ENCODE results near the gene MIX23. TPM values are rescaled to one million over a fixed set of nuclear protein-coding genes. Genes with fewer than 3 reads are reported as not detected.

The MIX23 gene
- total RNA-seq, 1 experiment from 2014 or later: 80.6 TPM

- Histone ChIP-seq H4K8ac (replicated peaks; ENCODE audit: insufficient read length, low read depth, low read length) (no peak overlapping the region), H3K18ac (ENCODE audit: insufficient read length, low read depth, low read length) (no peak overlapping the region), H4K20me1 (ENCODE audit: control insufficient read depth, insufficient read depth, insufficient read length) (no peaks in the 10 kb centered on the region), H3K4ac (ENCODE audit: low read depth, low read length) (no peak overlapping the region), H4K91ac (ENCODE audit: insufficient read length, low read depth, low read length) (no peak overlapping the region), H2BK20ac (ENCODE audit: low read depth, low read length, poor library complexity, severe bottlenecking) (no peak overlapping the region), H4K5ac (ENCODE audit: insufficient read length, low read depth, low read length) (no peak overlapping the region), H3K23ac (ENCODE audit: insufficient read length, low read depth, low read length) (no peak overlapping the region), H3K56ac (ENCODE audit: insufficient read length, low read depth, low read length) (no peak overlapping the region), H3K4me2 (ENCODE audit: insufficient read depth, insufficient read length, low read length) (no peak overlapping the region), H3K9me3 (ENCODE audit: control insufficient read depth, low read depth, low read length) (no peaks in the 10 kb centered on the region), H3K79me2 (ENCODE audit: insufficient read depth, low read length) (no peaks in the 10 kb centered on the region), H3T11ph (ENCODE audit: low read length) (no peak overlapping the region), H2BK5ac (ENCODE audit: insufficient read length, low read length) (no peak overlapping the region), H2BK12ac (ENCODE audit: insufficient read length, low read depth, low read length) (no peak overlapping the region), H3K27me3 (ENCODE audit: insufficient read depth, low read length) (no peaks in the 10 kb centered on the region), H3K9ac (ENCODE audit: extremely low read depth, insufficient read length, low read length) (no peak overlapping the region), H3K23me2 (ENCODE audit: insufficient read length, low read depth, low read length, poor library complexity, severe bottlenecking) (no peaks in the 10 kb centered on the region), H3K4me1 (ENCODE audit: insufficient read depth, low read length) (no peaks in the 10 kb centered on the region), H2BK15ac (ENCODE audit: low read depth, low read length) (no peak overlapping the region), H3K14ac (ENCODE audit: insufficient read depth, low read length) (no peak overlapping the region), H2AFZ (ENCODE audit: low read length) (no peak overlapping the region), H2AK5ac (ENCODE audit: insufficient read length, low read length) (no peak overlapping the region), H2BK120ac (ENCODE audit: low read depth, low read length, poor library complexity, severe bottlenecking) (no peak overlapping the region), H3K27ac (ENCODE audit: insufficient read length, low read depth, low read length) (no peak overlapping the region), H3K79me1 (ENCODE audit: insufficient read depth, low read depth, low read length, poor library complexity, severe bottlenecking) (no peaks in the 10 kb centered on the region)
- Mint-ChIP-seq H3K27me3 (ENCODE audit: low read depth) (no peaks in the 10 kb centered on the region), H3K9me3 (no peaks in the 10 kb centered on the region), H3K4me1 (no peaks in the 10 kb centered on the region), H3K36me3 (ENCODE audit: insufficient read depth in 1 of 3, low read depth in 3 of 3) (peaks cover 1 to 19% (median 13%) of the 10 kb centered on the region in 3 experiments; a peak in 5 of 7 replicates), H3K4me3 (no peak overlapping the region), H3K27ac (no peak overlapping the region)
- WGBS (ENCODE audit: extremely low coverage, insufficient read length, low lambda C conversion rate): no CpG with 5 or more reads among the region's 4 CpGs
- DNase-seq: peak; percentile 46
- TF ChIP-seq CTCF (conservative IDR thresholded peaks at IDR 0.05): peak; percentile 68
Measured at GRCh38 chr3:122356402-122356801, 26.6 kb downstream of the MIX23 start.
